HG02943 (cell line): Measurements from ENCODE around the gene TMTC2.

Experiments
- ATAC-seq: cut with Tn5 transposase; IDR thresholded peaks from one replicate; pipeline ENCODE4 v1.9.1; 2021; ENCODE audit warnings: mild to moderate bottlenecking, low read depth, moderate library complexity; ENCODE audit not compliant: unreplicated experiment

The TMTC2 gene

GRCh38 chr12:82931349-82932116, 244.8 kb downstream of the TMTC2 start:
- no peak for ATAC-seq

GRCh38 chr12:82937151-82937550, 250.4 kb downstream of the TMTC2 start:
- ATAC-seq, result no peak

GRCh38 chr12:82942521-82942920, 255.8 kb downstream of the TMTC2 start:
- no peak for ATAC-seq

GRCh38 chr12:82942991-82943401, 256.3 kb downstream of the TMTC2 start:
- ATAC-seq, result no peak

- ATAC-seq, result no peak
These were observed 261.8 kb downstream of the TMTC2 start for GRCh38 chr12:82948491-82948890.

- no peak for ATAC-seq
These were observed 263.6 kb downstream of the TMTC2 start for GRCh38 chr12:82950356-82950755.

- no peak for ATAC-seq
These were observed 266.2 kb downstream of the TMTC2 start for GRCh38 chr12:82952946-82953345.

GRCh38 chr12:82953397-82953796, 266.7 kb downstream of the TMTC2 start:
- no peak for ATAC-seq

GRCh38 chr12:82954064-82954463, 267.4 kb downstream of the TMTC2 start:
- no peak for ATAC-seq

- no peak for ATAC-seq
These were observed 267.9 kb downstream of the TMTC2 start for GRCh38 chr12:82954572-82954971.

- ATAC-seq, result no peak
These were observed 268.3 kb downstream of the TMTC2 start for GRCh38 chr12:82955043-82955442.

- ATAC-seq, result no peak
These were observed 272.3 kb downstream of the TMTC2 start for GRCh38 chr12:82958966-82959365.

- ATAC-seq, result no peak
These were observed 273.1 kb downstream of the TMTC2 start for GRCh38 chr12:82959821-82960220.

GRCh38 chr12:82961835-82962234, 275.1 kb downstream of the TMTC2 start:
- ATAC-seq, result no peak

GRCh38 chr12:82963956-82964355, 277.2 kb downstream of the TMTC2 start:
- no peak for ATAC-seq

- no peak for ATAC-seq
These were observed 277.7 kb downstream of the TMTC2 start for GRCh38 chr12:82964446-82964845.

- ATAC-seq, result no peak
These were observed 279.4 kb downstream of the TMTC2 start for GRCh38 chr12:82966001-82966559.

- ATAC-seq, result no peak
These were observed 282.1 kb downstream of the TMTC2 start for GRCh38 chr12:82968631-82969367.

GRCh38 chr12:82970614-82971013, 283.9 kb downstream of the TMTC2 start:
- no peak for ATAC-seq

GRCh38 chr12:82971584-82971983, 284.9 kb downstream of the TMTC2 start:
- ATAC-seq, result no peak

GRCh38 chr12:82972624-82973023, 285.9 kb downstream of the TMTC2 start:
- no peak for ATAC-seq

GRCh38 chr12:82973592-82973991, 286.9 kb downstream of the TMTC2 start:
- ATAC-seq, result no peak
